HG03175 (cell line): Measurements from ENCODE around the gene GCK.

Experiments used
- ATAC-seq: cut with Tn5 transposase; IDR thresholded peaks from one replicate; pipeline ENCODE4 v1.9.1; 2021; ENCODE audit warnings: mild to moderate bottlenecking, moderate library complexity; ENCODE audit not compliant: unreplicated experiment

The GCK gene

DNA sequence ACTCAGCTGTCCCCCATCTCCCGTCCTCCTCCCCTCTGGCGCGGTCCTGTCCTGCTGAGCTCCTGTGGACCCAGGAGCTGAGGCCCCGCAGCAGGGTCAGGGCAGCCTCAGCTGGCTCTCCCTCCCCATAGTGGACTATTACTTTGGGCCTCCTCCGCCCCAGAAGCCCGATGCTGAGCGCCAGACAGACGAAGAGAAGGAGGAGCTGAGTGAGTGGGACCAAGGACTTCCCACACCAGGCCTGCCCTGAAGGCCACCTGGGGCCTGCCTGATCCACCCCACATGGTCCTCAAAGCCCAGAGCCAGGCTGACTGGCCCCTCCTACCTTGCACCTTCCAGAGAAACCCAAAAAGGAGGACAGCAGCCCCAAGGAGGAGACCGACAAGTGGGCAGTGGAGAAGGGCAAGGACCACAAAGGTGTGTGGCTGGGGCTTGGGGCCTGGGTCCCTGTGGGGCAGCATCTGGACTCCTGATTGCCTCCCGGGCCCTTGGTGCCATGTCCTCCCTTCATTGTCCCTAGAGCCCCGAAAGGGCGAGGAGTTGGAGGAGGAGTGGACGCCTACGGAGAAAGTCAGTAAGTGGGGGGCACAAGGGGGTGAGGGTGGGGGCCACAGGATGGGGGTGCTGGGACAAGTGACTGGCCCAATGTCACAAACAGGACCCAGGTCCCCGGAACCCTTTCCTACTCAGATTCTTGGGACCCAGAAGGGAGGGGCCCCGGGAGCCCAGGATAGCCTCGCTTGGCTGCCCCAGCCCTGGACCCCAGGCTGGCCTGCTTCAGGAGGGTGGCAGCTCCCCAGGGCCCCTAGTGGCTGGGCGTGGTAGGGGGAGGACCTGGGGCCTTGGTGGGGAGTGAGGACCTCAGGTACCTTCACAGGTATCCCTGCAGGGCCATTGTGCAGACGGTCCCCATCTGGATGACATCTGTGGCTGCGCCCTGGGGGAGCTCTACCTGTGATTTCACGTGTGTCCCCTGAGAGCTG, 80.2 kb downstream of the GCK start:
- ATAC-seq = no peak

DNA sequence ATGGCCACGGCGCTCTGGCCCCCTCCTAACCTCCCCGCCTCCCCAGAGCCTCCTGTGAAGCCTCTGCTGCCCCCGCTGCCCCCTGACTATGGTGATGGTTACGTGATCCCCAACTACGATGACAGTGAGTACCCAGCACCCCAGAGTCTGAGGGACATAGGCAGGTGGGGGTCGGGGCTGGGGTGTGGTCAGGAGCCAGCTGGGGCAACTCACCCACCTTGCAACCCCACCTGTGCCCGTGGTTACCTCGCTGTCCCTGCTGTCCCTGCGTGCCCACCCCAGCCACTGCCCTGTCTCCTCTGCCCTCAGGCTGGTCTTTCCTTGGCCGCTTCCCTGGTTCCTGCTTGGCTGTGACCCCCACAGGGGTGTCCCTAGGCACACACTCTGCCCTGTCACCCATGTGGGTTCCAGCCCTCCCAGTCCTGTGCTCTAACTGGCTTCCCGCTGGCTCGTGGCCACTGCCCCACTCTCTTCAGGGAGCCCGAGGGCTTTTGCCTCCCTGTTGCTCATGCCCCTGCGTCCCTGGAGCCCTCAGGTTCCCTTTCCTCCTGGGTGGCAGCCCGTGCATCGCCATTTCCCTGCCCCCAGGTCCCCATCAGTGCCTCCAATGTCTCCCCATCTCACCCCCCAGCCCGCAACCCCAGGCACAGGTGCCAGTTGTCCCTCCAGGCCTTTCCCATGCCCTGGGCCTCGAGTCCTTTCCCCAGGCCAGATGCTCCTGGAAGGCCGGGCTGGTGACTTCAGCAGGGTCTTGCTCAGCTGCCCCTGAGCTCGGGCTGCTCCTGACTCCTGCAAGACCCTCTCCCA, 81.1 kb downstream of the GCK start:
- ATAC-seq = no peak

DNA sequence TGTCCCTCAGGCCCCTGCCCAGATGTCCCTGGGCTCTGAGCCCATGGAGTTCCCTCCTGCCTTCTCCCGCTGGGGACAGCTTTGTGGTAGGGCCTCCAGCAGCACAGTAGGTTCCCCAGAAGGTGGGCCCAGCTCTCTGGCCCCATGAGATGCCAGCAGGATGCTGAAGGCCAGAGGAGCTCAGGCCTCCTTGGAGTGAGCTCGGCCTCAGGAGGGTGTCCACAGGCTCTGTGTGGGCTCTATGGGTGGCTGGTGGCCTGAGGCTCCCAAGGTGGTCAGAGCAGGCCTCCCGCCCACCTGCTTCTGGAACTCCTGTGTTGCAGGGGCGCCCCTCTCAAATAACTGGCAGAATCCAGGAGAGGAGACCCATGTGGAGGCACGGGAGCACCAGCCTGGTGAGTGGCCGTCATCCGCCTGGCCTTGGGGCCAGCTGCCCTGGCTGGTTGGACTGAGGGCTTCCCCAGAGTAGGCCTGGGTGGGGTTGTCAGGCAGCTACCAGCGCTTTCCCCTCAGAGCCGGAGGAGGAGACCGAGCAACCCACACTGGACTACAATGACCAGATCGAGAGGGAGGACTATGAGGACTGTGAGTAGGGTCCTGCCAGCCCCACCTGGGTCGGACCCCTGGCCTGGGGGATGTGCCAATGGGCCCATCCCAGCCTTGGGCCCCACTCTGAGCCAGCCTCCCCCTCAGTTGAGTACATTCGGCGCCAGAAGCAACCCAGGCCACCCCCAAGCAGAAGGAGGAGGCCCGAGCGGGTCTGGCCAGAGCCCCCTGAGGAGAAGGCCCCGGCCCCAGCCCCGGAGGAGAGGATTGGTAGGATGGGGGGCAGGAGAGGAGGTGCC, 81.9 kb downstream of the GCK start:
- no peak for ATAC-seq

DNA sequence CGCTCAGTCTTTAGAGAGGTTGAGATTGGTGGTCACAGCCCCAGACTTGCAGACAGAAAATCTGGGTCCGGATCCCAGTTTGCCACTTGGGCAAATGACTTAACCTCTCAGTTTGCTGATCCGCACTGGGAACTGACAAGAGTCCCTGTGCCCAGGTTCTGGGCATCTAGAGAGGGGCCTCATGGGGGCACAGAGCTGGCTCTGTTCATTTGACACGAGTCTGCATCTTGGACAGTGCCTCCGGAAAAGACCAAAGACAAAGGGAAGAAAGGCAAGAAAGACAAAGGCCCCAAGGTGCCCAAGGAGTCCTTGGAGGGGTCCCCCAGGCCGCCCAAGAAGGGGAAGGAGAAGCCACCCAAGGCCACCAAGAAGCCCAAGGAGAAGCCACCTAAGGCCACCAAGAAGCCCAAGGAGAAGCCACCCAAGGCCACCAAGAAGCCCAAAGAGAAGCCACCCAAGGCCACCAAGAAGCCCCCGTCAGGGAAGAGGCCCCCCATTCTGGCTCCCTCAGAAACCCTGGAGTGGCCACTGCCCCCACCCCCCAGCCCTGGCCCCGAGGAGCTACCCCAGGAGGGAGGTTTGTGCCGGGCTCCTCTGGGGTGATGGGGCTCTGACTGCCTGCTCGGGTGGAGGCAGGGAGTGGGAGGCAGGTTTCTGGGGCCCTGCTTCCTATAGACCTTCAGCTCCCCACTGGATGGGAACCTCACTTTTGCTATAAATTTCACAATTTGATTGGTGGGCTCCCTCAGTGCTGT, 82.8 kb downstream of the GCK start:
- no peak for ATAC-seq

DNA sequence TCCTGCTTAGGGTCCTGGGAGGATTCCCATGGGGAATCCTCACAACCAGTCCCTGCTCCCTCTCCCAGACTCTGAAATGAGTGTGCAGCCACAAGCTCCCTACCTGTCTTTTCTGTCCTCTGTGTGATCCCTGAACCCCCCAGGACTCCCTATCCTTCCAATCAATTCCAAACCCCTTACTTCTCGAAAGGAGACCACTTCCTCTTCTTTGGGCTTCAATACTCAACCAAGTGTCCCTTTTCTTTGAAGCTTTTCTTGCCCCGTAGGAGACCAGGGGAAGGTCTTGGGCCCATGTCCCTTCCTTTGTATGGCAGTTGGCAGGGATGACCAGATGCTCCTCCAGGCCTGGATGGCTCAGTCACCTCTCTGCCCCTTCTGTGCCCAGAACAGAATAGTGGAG, 83.4 kb downstream of the GCK start:
- ATAC-seq = no peak

DNA sequence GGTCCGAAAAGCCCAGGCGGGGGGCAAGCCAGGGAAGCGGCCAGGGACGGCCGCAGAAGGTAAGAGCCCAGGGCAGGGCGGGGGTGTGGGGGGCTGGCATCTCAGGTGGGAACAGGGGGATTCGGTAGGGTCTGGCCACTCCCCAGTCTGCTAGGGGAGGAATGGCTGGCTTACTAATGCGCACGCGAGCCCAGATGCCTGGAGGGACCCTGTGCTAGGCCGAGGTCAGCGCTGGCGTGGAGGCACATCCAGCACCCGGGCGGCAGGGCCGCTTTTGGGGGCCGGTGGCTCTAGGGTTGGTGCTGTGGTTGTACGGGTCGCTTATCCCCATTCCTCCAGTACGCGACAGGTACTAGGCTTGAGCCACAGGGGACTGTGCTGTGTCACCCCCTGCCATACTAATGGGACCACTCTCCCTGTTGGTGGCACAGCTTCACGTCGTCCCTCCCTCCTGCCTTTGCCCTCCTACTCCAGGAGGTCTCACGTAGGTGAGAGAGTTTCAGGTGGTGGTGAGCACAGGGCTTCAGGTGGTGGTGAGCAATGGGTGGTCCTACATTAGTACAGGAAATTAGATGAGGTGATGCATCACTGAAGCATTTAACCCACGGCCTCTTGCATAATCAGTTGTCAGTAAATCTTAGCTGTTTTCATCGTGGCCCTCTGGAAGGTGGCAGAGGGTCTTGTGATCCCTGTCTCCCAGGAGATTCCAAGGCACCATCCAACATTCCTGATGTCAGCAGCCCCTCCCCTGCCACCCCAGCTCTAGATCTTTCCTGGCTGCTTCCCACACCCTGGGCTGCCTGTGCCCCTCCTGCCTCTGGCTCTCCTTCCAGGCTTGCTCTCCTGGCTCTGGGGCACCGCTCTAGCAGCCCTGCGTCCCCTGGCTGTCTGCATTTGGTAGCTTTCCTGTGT, 84.1 kb downstream of the GCK start:
- no peak for ATAC-seq

DNA sequence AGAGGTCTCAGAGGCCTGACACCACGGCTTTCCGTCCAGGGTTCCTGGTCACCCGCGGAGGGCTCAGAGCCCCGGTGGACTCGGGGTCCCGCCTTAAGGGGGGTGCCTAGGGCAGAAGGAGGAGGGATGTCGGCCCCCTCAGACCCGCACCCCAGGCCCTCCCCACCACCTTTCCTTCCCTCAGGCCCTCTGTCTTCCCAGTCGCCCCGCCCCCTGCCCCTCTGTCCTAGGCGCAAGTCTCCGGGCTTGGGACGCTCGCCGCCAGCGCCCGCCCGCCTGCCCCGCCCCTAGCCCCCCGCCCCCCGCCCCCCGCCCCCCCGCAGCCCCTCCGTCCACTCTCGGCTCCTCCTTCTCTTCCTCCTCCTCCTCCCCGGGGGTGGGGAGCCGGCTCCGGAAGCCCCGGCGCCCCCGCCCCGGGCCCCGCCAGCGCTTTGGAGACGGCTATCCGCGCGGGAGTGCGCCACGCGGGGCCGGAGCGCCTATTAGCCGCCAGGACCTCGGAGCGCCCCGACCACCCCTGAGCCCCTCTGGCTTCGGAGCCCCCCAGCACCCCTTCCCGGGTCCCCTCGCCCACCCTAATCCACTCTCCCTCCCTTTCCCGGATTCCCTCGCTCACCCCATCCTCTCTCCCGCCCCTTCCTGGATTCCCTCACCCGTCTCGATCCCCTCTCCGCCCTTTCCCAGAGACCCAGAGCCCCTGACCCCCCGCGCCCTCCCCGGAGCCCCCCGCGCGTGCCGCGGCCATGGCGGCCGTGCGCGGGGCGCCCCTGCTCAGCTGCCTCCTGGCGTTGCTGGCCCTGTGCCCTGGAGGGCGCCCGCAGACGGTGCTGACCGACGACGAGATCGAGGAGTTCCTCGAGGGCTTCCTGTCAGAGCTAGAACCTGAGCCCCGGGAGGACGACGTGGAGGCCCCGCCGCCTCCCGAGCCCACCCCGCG, 85.0 kb downstream of the GCK start, which contains the start of gene AEBP1:
Gene AEBP1 (plus strand): TSS at position 423 of the 937 bp plus-strand sequence. CDS start 321 bp downstream, at position 744.
- no peak for ATAC-seq

DNA sequence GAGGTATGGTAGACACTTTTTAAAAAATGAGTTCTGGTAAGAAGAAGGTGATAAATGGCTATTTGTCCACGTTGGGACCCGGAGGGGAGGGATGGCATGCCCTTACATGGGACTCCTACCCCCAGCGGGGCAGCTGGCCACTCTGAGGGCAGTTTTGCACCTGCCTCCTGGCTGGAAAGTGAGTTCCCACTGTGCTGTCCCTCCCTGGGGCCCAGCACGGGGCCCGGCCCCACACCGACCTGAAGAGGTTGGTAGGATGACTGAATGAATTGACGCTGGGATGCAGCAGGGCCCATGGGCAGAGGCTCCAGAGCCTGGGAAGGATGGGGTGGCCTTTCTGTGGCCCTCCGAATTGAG, 85.7 kb downstream of the GCK start:
- no peak for ATAC-seq

DNA sequence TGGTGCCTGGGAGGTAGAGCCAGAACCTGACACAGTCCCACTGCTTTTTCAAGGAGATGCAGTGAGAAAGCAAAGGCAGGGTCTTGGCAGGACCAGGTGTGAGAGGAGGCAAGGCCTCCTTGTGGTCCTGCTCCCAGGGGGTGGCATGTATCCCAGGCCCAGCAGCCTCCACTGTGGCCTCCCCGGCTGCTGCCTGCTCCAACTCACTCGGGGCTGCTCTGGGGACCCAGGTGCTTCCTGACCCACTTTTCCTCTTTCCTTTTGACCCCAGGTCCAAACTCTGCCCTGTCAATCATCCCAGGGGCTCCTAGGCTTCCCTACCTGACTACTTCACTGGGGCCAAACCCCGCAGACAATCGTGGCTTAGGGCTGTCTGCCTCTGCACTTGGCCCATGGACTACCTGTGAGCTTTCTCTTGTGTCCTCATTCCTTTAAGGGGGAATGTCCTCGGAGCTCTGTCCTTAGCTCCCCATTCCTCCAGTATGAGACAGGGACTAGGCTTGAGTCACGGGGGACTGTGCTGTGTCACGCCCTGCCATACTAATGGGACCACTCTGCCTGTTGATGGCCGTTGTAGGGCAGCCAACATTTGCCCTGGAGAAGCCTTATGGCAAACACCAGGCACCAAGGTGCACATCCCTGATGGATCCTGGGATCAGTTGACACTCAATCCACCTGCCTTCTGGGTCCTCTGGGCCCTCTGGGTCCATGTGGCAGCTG, 86.2 kb downstream of the GCK start:
- no peak for ATAC-seq

DNA sequence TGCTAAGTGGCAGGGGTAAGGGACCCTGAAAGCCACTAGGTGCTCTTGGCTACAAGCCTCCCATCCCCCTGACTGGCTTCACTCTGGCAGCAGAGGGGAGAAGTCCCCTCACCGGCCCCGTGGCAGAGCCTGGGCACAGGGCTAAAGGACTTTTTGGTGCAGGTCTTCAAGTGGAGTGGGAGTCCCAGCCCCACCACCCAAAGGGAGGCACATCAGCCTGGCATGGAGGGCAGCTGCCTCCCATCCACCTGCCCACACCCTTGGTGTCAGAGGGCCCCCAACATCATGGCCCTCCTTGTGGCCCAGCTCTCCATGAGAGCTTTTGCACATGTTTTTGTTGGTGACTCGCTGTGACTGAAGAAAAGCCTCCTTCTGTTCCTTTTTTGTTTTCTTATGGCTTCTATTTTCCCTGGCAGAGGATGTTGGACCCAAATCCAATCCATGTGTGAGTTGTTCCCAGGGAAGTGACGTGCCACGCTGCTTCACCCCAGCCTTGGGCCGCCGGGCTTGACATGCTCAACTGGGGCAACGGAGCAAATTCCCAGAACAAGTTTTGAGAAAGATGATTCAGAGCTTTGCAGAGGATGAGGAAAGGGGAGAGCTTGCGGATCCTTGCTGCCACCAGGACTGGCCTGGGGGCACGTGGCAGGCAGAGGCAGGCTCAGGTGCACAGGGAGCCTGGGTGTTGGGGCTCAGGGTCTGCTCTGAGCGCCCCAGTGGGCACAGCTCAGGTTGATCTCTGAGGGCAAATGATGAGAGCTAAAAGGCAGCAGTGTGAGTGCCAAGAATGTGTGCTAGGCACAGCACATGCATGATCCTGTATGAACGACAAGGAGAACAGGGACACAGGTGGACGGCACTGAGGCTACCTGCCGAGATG, 87.0 kb downstream of the GCK start:
- ATAC-seq = no peak

DNA sequence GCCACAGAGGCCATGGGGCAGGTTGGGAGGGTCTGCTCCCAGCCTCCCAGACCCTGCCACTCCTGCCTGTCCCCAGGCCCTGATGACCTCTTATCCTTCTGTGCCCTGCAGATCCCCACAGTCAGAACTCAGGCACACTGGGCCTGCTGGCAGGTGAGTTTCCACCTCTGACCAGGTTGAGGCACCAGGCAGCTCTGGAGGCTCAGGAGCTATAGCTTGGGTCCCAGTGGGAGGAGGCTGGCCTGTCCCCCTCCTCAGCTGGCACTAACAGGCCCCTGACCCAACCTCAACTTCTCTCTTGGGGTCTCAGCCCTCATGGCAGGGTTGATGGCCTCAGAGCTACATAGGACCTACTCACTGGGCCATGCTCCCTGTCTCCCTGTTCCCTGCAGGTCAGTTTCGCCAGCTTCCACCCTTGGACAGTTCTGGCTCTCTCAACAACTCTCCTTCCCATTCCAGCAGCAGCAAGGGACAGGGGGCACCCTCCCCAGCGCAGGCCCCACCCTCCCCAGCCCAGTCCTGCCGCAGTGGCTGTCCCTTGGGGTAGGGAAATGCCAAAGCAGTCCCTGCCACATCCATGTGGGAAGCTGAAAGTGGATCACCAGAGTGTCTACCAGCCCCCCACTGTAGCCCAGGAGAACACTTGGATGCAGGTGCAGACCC, 87.8 kb downstream of the GCK start:
- no peak for ATAC-seq

DNA sequence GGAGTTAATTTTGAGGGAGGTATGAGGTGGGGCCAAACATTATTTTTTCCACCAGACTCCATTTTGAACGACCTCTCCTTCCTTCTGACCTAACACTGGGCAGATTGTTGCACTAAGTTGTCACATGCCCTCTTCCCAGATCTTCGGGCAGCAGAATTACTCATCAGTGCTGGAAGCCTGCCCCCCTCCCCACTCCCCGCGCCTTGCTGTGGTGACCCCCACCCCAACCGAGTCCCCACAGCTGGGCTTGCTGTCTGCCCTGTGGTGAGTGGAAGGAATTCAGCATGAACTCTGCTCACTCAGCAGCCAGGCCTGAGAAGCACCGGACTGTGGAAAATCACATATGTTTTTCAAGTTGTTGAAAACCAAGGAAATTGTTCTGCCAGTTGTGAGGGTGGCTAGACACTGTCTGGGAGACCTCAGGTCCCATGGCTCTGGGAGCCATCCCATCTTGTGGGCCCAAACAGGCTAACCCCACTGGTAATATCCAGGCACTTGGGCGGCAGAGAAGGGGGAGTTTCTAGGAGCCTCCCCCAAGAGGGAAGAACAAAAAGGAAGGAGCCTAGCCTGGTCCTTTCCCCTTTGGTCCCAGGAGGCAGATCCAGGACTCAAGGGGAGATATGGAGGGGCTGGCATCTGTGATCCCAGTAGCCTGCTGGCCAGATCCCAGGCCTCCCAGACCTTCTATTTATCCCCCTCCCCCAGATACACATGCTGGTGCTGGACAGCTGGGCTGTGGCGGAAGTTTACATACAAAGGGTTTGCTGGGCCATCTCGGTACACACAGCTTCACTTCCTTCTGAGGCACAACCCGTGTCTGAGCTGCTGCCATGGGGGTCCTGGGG, 88.6 kb downstream of the GCK start:
- ATAC-seq = no peak

DNA sequence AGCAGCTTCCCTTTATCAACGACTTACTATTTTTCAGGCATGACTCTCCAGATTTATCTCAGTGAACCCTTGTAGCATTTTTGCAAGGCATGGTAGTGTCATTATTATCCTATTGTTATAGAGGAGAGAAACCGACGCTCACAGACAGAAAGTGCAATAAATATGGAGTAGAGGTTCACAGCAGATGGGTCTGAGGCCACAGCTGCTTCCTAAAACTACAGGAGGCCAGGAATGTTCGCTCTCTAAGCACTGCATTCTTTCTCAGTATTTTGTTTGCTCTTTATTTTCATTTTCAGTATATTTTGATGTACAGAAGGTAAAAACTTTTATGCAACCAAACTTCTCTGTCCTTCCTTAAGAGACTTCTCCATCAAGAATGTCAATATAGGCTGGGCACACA, 89.6 kb downstream of the GCK start:
- no peak for ATAC-seq

DNA sequence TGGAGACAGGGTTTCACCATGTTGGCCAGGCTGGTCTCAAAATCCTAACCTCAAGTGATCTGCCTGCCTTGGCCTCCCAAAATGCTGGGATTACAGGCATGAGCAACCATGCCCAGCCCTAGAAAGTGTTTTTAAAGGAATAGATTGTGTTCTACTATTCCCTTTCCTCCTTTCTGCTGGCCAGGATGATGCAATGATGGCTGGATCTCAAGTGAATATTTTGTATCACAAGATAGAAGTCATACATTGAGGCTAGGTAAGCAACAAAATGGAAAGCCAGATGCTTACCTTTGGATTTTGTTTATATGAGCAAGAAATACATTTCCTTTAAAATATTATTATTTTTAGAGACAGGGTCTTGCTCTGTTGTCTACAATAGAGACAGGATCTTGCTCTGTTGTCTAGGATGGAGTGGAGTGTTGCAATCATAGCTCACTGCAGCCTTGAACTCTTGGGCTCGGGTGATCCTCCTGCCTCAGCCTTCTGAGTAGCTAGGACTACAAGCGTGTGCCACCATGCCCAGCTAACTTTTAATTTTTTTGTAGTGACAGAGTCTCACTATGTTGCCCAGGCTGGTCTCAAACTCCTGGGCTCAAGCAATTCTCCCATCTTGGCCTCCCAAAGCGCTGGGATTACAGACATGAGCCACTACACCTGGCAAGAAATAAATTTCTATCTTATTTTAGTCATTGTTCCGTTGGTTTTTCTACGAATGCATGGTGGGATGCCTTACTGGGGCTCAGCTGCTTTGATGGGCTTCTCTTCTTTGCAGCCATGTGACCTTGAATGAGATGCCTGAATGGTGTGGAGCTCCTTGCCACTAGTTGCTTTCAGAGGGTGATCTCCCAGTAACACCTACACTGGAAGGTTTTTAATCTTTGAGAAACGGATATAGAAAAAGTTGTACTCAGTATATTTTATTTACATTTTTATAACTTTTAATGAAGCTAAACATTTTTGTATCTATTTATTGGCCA, 90.9 kb downstream of the GCK start:
- no peak for ATAC-seq
